ENCODE results near the gene KRT13.

GRCh38 chr17:41504246-41504977, 1.0 kb downstream of the KRT13 start:
- TF ChIP-seq, protein P1, sequence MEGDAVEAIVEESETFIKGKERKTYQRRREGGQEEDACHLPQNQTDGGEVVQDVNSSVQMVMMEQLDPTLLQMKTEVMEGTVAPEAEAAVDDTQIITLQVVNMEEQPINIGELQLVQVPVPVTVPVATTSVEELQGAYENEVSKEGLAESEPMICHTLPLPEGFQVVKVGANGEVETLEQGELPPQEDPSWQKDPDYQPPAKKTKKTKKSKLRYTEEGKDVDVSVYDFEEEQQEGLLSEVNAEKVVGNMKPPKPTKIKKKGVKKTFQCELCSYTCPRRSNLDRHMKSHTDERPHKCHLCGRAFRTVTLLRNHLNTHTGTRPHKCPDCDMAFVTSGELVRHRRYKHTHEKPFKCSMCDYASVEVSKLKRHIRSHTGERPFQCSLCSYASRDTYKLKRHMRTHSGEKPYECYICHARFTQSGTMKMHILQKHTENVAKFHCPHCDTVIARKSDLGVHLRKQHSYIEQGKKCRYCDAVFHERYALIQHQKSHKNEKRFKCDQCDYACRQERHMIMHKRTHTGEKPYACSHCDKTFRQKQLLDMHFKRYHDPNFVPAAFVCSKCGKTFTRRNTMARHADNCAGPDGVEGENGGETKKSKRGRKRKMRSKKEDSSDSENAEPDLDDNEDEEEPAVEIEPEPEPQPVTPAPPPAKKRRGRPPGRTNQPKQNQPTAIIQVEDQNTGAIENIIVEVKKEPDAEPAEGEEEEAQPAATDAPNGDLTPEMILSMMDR (IDR thresholded peaks at IDR 0.05) = no peak
- no peak for TF ChIP-seq POLR2AphosphoS5 (IDR thresholded peaks at IDR 0.05)

Measured in breast epithelium (tissue), 3 donors.